Calu3 (cell line): Measurements from ENCODE around the gene MMP3. TPM values are rescaled to one million over a fixed set of nuclear protein-coding genes. Genes with fewer than 3 reads are reported as not detected.
A peak's percentile ranks its signal among the peaks of the same experiment; 100 is the strongest.

ENCODE experiments used
- BruUV-seq: library from RNA; stranded (reverse); fragments of 400-500 nt; replicated peaks from 2 replicates; lab custom pipeline; 2021; lab: Mats Ljungman, UMichigan
- CTCF ChIA-PET: fragments of 300-600 bp; sonication (Branson Sonifier 250); formaldehyde crosslinking; loops from one replicate; lab custom pipeline; 2022; ENCODE audit warnings: antibody characterized with exemption; lab: Charles Lee
- DNase-seq: peaks from one replicate; pipeline ENCODE4 v3.0.0; 2022
- H3K27ac Mint-ChIP-seq: one replicate; pipeline ENCODE4 v1.8.0; 2022; ENCODE audit warnings: mixed read lengths; ENCODE audit not compliant: unreplicated experiment
- H3K27me3 Mint-ChIP-seq: one replicate; pipeline ENCODE4 v1.8.0; 2022; ENCODE audit warnings: mixed read lengths; ENCODE audit not compliant: unreplicated experiment
- H3K36me3 Mint-ChIP-seq: one replicate; pipeline ENCODE4 v1.8.0; 2022; ENCODE audit warnings: mild to moderate bottlenecking, moderate library complexity, mixed read lengths; ENCODE audit not compliant: insufficient read depth, unreplicated experiment
- H3K4me1 Mint-ChIP-seq: one replicate; pipeline ENCODE4 v1.8.0; 2022; ENCODE audit warnings: mild to moderate bottlenecking, low read depth, mixed read lengths; ENCODE audit not compliant: unreplicated experiment
- H3K4me3 Mint-ChIP-seq: one replicate; pipeline ENCODE4 v1.8.0; 2022; ENCODE audit warnings: mild to moderate bottlenecking, low read depth, moderate library complexity, mixed read lengths; ENCODE audit not compliant: unreplicated experiment
- H3K9me3 Mint-ChIP-seq: one replicate; pipeline ENCODE4 v1.8.0; 2022; ENCODE audit warnings: low read depth, mixed read lengths; ENCODE audit not compliant: unreplicated experiment
- CTCF ChIP-seq: fragments of 200-600 bp; IDR thresholded peaks from one replicate; pipeline ENCODE4 v1.8.0; 2022; ENCODE audit warnings: antibody characterized with exemption; ENCODE audit not compliant: unreplicated experiment
- intact Hi-C: fragments of 100-400 bp; cut with micrococcal nuclease; formaldehyde crosslinking; loops from one replicate; pipeline ENCODE4 v1.10.0; 2022; ENCODE audit not compliant: unreplicated experiment
- total RNA-seq: library from RNA; stranded (reverse); gene quantifications from 2 replicates; pipeline ENCODE4 v1.2.3, GENCODE V29; 2022

MMP3 gene
- total RNA-seq, 1 experiment from 2014 or later: not detected

GRCh38 chr11:102799681-102800340, 43.6 kb downstream of the MMP3 start:
- H3K27me3 Mint-ChIP-seq: no peaks in the 10 kb centered on the region
- intact Hi-C loops: no loop called here
- H3K36me3 Mint-ChIP-seq: peaks cover 5% of the 10 kb centered on the region
- H3K4me1 Mint-ChIP-seq: peaks cover 21% of the 10 kb centered on the region
- TF ChIP-seq CTCF: no peak
- H3K4me3 Mint-ChIP-seq: no peak overlapping the region
- no peaks in the 10 kb centered on the region for H3K9me3 Mint-ChIP-seq
- CTCF ChIA-PET: no interaction called here
- peak overlapping the region; percentile 26 for H3K27ac Mint-ChIP-seq
- no TSS peak for BruUV-seq
- no peak for DNase-seq

DNA sequence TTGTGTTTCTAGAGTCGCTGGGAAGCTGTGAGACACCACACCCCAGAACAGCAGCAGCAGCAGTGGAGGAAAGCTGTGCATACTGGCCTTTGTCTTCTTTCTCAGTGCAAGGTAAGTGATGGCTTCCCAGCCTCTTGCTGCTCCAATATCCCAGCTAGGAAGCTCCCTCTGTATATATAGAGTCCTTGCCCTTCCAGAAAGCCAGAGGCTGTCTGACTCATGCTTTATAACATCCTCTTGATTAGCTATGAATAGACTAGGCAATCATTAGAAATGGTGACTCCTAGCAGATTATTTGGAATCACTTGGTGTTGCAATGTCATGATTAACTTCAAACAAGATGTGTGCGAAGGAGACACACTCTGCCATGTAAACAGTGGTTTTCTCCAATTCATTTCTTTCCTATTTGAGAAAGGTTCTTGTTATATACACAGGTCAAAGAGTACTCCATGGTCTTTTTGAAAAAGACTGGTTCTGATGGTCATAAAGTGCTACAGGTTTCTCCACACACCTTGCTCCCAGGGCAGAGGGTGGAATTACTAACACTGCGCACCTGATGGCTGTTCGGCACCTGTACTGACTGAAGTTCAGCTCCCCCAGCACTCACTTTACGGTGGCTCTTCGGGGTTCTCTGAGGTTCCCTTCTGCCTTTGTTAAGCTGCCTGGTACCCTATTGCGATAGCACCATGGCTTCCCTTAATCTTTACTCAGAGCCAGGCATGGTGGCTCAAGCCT, 45.2 kb downstream of the MMP3 start, which contains the start of gene MMP1:
Gene MMP1, minus strand, starts transcription at position 149 of the 735 bp plus-strand sequence. Its CDS starts 68 bp downstream, at position 81.
- no peaks in the 10 kb centered on the region for H3K27me3 Mint-ChIP-seq
- peaks cover 21% of the 10 kb centered on the region for H3K4me1 Mint-ChIP-seq
- no peak for DNase-seq
- BruUV-seq: no TSS peak
- H3K4me3 Mint-ChIP-seq: peak within 1 kb of the TSS; percentile 7
- no peak within 1 kb of the TSS for H3K27ac Mint-ChIP-seq
- intact Hi-C loops: no loop called here
- CTCF ChIA-PET: no interaction called here
- H3K36me3 Mint-ChIP-seq: peaks cover 5% of the 10 kb centered on the region
- H3K9me3 Mint-ChIP-seq: no peaks in the 10 kb centered on the region
- no peak for TF ChIP-seq CTCF

GRCh38 chr11:102794382-102794781, 49.0 kb downstream of the MMP3 start:
- intact Hi-C loops: no loop called here
- CTCF ChIA-PET: no interaction called here
- Mint-ChIP-seq H3K27ac (no peak overlapping the region), H3K36me3 (peaks cover 5% of the 10 kb centered on the region), H3K4me3 (no peak overlapping the region), H3K9me3 (no peaks in the 10 kb centered on the region), H3K4me1 (peaks cover 11% of the 10 kb centered on the region), H3K27me3 (no peaks in the 10 kb centered on the region)
- TF ChIP-seq CTCF: peak; percentile 28
- peak; percentile 33 for DNase-seq
- no TSS peak for BruUV-seq

DNA sequence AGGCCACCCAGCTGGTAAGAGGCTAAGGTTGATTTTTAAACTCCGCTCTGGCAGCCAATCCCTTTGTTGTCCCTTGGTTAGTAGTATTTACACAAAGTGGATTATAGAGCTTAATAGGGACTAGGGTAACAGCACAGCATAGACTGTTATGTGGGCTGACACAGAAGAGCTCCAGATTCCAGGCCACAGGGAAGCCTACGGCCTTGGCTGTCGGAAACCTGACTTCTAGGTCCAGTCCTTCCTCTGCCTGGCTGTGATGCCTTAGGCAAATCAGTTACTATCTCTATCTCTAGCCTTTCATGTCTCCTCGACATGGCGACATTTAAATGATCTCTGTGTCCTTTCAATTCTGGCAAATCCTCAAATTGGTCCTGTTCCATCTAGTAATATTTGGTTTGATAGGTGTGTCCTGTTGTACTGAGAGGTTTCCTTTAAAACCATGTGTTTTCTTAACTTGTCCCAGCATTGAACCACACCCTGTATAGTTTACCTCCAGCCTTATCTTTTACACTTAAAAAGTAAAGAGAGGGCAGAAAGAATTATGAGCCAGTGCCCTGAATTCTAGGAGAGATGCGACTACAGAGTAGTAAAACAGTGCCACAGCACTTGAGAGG, 49.6 kb downstream of the MMP3 start:
- CTCF ChIA-PET: interaction anchor here (0.8 kb wide), 1 partner anchor 11 kb away, joined by 3 read pairs; no protein-coding TSS in a partner anchor
- DNase-seq: no peak
- Mint-ChIP-seq H3K4me3 (no peak overlapping the region), H3K36me3 (peaks cover 5% of the 10 kb centered on the region), H3K27me3 (no peaks in the 10 kb centered on the region), H3K9me3 (no peaks in the 10 kb centered on the region), H3K4me1 (peaks cover 8% of the 10 kb centered on the region), H3K27ac (no peak overlapping the region)
- no TSS peak for BruUV-seq
- intact Hi-C loops: no loop called here
- no peak for TF ChIP-seq CTCF
